Measurements from ENCODE around the gene BCAS3. TPM values are rescaled to one million over a fixed set of nuclear protein-coding genes. Genes with fewer than 3 reads are reported as not detected.

BCAS3 gene
- polyA plus RNA-seq, 3 donors = 10.3 to 19.1 (median 14.7) TPM

- no peaks in the 10 kb centered on the region for H3K9me3 Mint-ChIP-seq
- Histone ChIP-seq H4K20me1 (ENCODE audit: insufficient read depth, low read length) (no peaks in the 10 kb centered on the region), H3K27ac (ENCODE audit: low read depth in 1 of 2, low read length in 2 of 2) (no peak overlapping the region), H3K27me3 (ENCODE audit: control insufficient read depth in 2 of 2, insufficient read depth in 2 of 2, low read length in 2 of 2) (no peaks in the 10 kb centered on the region), H3K4me3 (replicated peaks in 1 of 3; ENCODE audit: low read depth in 2 of 3, low read length in 3 of 3) (no peak overlapping the region), H3K79me2 (ENCODE audit: insufficient read depth, low read length) (no peaks in the 10 kb centered on the region), H3K36me3 (replicated peaks in 1 of 2; ENCODE audit: control insufficient read depth in 1 of 2, insufficient read depth in 2 of 2, low read length in 2 of 2) (no peaks in the 10 kb centered on the region), H3K4me2 (replicated peaks; ENCODE audit: extremely low read depth, low read length, poor library complexity, severe bottlenecking) (no peak overlapping the region), H3K9me3 (replicated peaks in 1 of 2; ENCODE audit: control insufficient read depth in 1 of 2, insufficient read depth in 1 of 2, low read length in 2 of 2) (no peaks in the 10 kb centered on the region), H3K9ac (ENCODE audit: insufficient read depth, low read length, poor library complexity, severe bottlenecking) (no peak overlapping the region), H3K4me1 (ENCODE audit: control insufficient read depth in 1 of 2, insufficient read depth in 2 of 2, low read length in 2 of 2) (peaks cover 5 to 10% of the 10 kb centered on the region in 2 donors), H2AFZ (ENCODE audit: insufficient read depth, low read depth, low read length, poor library complexity, severe bottlenecking) (no peak overlapping the region)
- WGBS (ENCODE audit: insufficient coverage) = no CpG with 5 or more reads among the region's 2 CpGs
- no peak for TF ChIP-seq CTCF (IDR thresholded peaks at IDR 0.05)
- intact Hi-C loops (cut with micrococcal nuclease) = no loop called here
- H3K4me1 Mint-ChIP-seq = peaks cover 11% of the 10 kb centered on the region
- no peak overlapping the region for H3K4me3 Mint-ChIP-seq
- H3K36me3 Mint-ChIP-seq = no peaks in the 10 kb centered on the region
- H3K27ac Mint-ChIP-seq = no peak overlapping the region
- H3K27me3 Mint-ChIP-seq (ENCODE audit: low read depth in 3 of 3) = peaks cover 0 to 3% (median 0%) of the 10 kb centered on the region in 3 donors
- no peak for DNase-seq
Observed at GRCh38 chr17:61230461-61230860, 552.8 kb downstream of the BCAS3 start.

- H3K27me3 Mint-ChIP-seq (ENCODE audit: low read depth in 3 of 3) = peaks cover 0 to 3% (median 0%) of the 10 kb centered on the region in 3 donors
- intact Hi-C loops (cut with micrococcal nuclease) = no loop called here
- H3K4me1 Mint-ChIP-seq = peaks cover 11% of the 10 kb centered on the region
Observed at GRCh38 chr17:61230972-61231820, 553.5 kb downstream of the BCAS3 start.

More at GRCh38 chr17:61230972-61231820, 553.5 kb downstream of the BCAS3 start:
- 100% methylated on average over 2 of the region's 4 CpGs for WGBS (ENCODE audit: insufficient coverage)
- Histone ChIP-seq H3K4me2 (replicated peaks; ENCODE audit: extremely low read depth, low read length, poor library complexity, severe bottlenecking) (no peak overlapping the region), H3K4me3 (replicated peaks in 1 of 3; ENCODE audit: low read depth in 2 of 3, low read length in 3 of 3) (no peak overlapping the region), H3K9me3 (replicated peaks in 1 of 2; ENCODE audit: control insufficient read depth in 1 of 2, insufficient read depth in 1 of 2, low read length in 2 of 2) (no peaks in the 10 kb centered on the region), H4K20me1 (ENCODE audit: insufficient read depth, low read length) (no peaks in the 10 kb centered on the region), H3K4me1 (ENCODE audit: control insufficient read depth in 1 of 2, insufficient read depth in 2 of 2, low read length in 2 of 2) (peaks cover 5 to 10% of the 10 kb centered on the region in 2 donors), H3K27me3 (ENCODE audit: control insufficient read depth in 2 of 2, insufficient read depth in 2 of 2, low read length in 2 of 2) (no peaks in the 10 kb centered on the region), H3K36me3 (replicated peaks in 1 of 2; ENCODE audit: control insufficient read depth in 1 of 2, insufficient read depth in 2 of 2, low read length in 2 of 2) (no peaks in the 10 kb centered on the region), H3K79me2 (ENCODE audit: insufficient read depth, low read length) (no peaks in the 10 kb centered on the region), H2AFZ (ENCODE audit: insufficient read depth, low read depth, low read length, poor library complexity, severe bottlenecking) (no peak overlapping the region), H3K9ac (ENCODE audit: insufficient read depth, low read length, poor library complexity, severe bottlenecking) (no peak overlapping the region), H3K27ac (ENCODE audit: low read depth in 1 of 2, low read length in 2 of 2) (no peak overlapping the region)
- no peak overlapping the region for H3K27ac Mint-ChIP-seq
- no peak for TF ChIP-seq CTCF (IDR thresholded peaks at IDR 0.05)
- H3K36me3 Mint-ChIP-seq = no peaks in the 10 kb centered on the region
- no peak for DNase-seq
- no peak overlapping the region for H3K4me3 Mint-ChIP-seq
- no peaks in the 10 kb centered on the region for H3K9me3 Mint-ChIP-seq

Measured in CD14-positive monocyte (primary cell).